Hematopoietic multipotent progenitor cell treated with erythropoietin and hydrocortisone succinate and interleukin-3 and kit ligand, for 4 days (in vitro differentiated cells): Measurements from ENCODE around the gene KIDINS220.
A peak's percentile ranks its signal among the peaks of the same experiment; 100 is the strongest.

Experiments used
- DNase-seq: peaks from one replicate; pipeline ENCODE4 v3.0.0-alpha.2; 2015

The KIDINS220 gene

GRCh38 chr2:8740136-8740535 is 97.3 kb downstream of the KIDINS220 start:
- DNase-seq, result no peak

GRCh38 chr2:8737571-8738175 is 99.7 kb downstream of the KIDINS220 start:
- peak; percentile 8 for DNase-seq

- no peak for DNase-seq
Observed at GRCh38 chr2:8732601-8733000, 104.8 kb downstream of the KIDINS220 start.

- no peak for DNase-seq
Observed at GRCh38 chr2:8729939-8730338, 107.5 kb downstream of the KIDINS220 start.

GRCh38 chr2:8729101-8729500 is 108.3 kb downstream of the KIDINS220 start:
- DNase-seq, result peak; percentile 12

- DNase-seq, result no peak
Observed at GRCh38 chr2:8728305-8729015, 109.0 kb downstream of the KIDINS220 start.

- no peak for DNase-seq
Observed at GRCh38 chr2:8725838-8726237, 111.6 kb downstream of the KIDINS220 start.

GRCh38 chr2:8722986-8723385 is 114.4 kb downstream of the KIDINS220 start:
- no peak for DNase-seq

- no peak for DNase-seq
Observed at GRCh38 chr2:8721410-8721809, 116.0 kb downstream of the KIDINS220 start.

- no peak for DNase-seq
Observed at GRCh38 chr2:8720741-8721140, 116.7 kb downstream of the KIDINS220 start.

GRCh38 chr2:8719528-8719927 is 117.9 kb downstream of the KIDINS220 start:
- no peak for DNase-seq

- no peak for DNase-seq
Observed at GRCh38 chr2:8714971-8715370, 122.4 kb downstream of the KIDINS220 start.

GRCh38 chr2:8714283-8714682 is 123.1 kb downstream of the KIDINS220 start:
- no peak for DNase-seq

- DNase-seq, result no peak
Observed at GRCh38 chr2:8710951-8711350, 126.5 kb downstream of the KIDINS220 start.

GRCh38 chr2:8709611-8710010 is 127.8 kb downstream of the KIDINS220 start:
- no peak for DNase-seq

- DNase-seq, result no peak
Observed at GRCh38 chr2:8704906-8705305, 132.5 kb downstream of the KIDINS220 start.

- DNase-seq, result no peak
Observed at GRCh38 chr2:8701681-8702379, 135.6 kb downstream of the KIDINS220 start.

GRCh38 chr2:8699839-8700238 is 137.6 kb downstream of the KIDINS220 start:
- no peak for DNase-seq

GRCh38 chr2:8697190-8697589 is 140.2 kb downstream of the KIDINS220 start:
- DNase-seq, result no peak

GRCh38 chr2:8694737-8695136 is 142.7 kb downstream of the KIDINS220 start:
- no peak for DNase-seq

GRCh38 chr2:8693157-8693821 is 144.1 kb downstream of the KIDINS220 start:
- DNase-seq, result peak; percentile 68

- no peak for DNase-seq
Observed at GRCh38 chr2:8692783-8693156, 144.6 kb downstream of the KIDINS220 start.

- DNase-seq, result no peak
Observed at GRCh38 chr2:8691859-8692437, 145.5 kb downstream of the KIDINS220 start.
